GM12801 (cell line): ENCODE results near the gene TMA7B.

Experiments
- CTCF ChIP-seq: IDR thresholded peaks from one replicate; pipeline ENCODE4 v1.5.1; 2011; ENCODE audit warnings: control low read depth; ENCODE audit not compliant: insufficient read length; ENCODE audit errors: extremely low read depth

Gene TMA7B

GRCh38 chr22:39979048-39979447, 18.9 kb downstream of the TMA7B start:
- no peak for TF ChIP-seq CTCF

- no peak for TF ChIP-seq CTCF
These were observed 19.3 kb downstream of the TMA7B start for GRCh38 chr22:39979458-39979857.

- TF ChIP-seq CTCF: no peak
These were observed 20.4 kb downstream of the TMA7B start for GRCh38 chr22:39980596-39980995.

- TF ChIP-seq CTCF: no peak
These were observed 23.1 kb downstream of the TMA7B start for GRCh38 chr22:39983346-39983745.

GRCh38 chr22:39984006-39984405, 23.8 kb downstream of the TMA7B start:
- TF ChIP-seq CTCF: no peak

GRCh38 chr22:39984746-39985145, 24.5 kb downstream of the TMA7B start:
- no peak for TF ChIP-seq CTCF

GRCh38 chr22:39985383-39986035, 25.3 kb downstream of the TMA7B start:
- TF ChIP-seq CTCF: no peak
